Inflammatory macrophage treated with lipopolysaccharide for 4 hours (primary cell): ENCODE results near the gene S100A12.

Experiments used
- DNase-seq: peaks from one replicate; pipeline ENCODE4 v3.0.0-alpha.2; 2020

Gene S100A12

DNA sequence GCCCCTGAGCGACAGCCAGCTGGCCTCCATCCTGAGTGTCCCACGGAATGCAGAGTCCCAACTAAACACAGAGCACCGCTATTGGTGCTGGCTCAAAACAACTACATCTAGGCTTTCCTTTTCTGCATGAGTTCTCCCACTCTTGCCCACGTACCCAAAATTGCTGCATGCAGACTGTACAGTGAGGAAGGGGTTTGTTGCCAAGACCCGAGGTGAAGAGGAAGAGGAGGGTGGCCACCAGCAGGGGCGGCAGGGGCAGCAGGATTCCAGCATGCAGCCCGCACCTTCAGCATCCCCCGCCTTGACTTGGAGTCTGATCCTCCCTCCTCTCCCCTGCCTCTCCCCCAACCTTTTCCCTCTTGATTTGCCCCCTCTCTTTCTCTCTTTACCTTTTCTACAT is 9.7 kb downstream of the S100A12 start:
- DNase-seq = no peak

DNA sequence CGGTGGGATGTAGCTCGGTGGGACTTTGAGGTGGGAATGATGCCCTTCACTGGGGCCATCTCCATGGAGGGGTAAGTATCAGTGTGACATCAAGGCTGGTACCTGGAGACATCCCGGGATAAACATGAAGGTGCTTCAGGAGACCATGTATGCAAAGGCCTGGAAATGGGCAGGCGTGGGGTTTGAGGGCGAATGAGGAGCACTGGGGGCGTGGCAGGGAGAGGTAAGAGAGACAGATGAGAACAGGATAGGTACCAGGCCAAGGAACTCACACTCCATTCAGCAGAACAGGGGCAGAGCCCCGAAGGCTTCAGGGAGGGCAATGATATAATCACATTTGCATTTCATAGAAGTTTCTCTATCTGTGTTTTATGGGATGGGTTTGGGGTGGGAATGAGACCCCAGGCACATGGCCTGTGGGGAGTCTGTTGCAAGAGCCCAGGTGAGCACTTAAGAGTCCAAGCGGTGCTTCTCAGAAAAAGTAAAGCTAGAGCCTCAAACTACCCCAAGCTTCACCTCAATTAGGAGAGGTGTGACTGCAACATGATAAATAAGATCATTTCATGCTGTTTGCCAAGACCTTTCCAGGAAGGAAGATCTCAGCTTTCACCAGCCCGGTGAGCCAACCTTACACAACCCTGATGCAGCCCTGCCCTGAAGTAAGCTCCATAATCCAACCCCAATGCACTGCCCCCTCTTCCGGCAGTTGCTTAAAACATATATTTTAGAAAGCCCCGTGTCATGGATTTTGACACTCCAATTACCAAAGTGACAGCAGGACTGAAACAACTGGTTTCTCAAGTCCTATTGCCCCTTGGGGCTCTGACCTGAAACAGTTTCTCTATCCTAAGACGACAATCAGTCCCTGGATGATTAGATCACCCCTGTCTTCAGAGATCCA is 10.4 kb downstream of the S100A12 start:
- peak; percentile 86 for DNase-seq

DNA sequence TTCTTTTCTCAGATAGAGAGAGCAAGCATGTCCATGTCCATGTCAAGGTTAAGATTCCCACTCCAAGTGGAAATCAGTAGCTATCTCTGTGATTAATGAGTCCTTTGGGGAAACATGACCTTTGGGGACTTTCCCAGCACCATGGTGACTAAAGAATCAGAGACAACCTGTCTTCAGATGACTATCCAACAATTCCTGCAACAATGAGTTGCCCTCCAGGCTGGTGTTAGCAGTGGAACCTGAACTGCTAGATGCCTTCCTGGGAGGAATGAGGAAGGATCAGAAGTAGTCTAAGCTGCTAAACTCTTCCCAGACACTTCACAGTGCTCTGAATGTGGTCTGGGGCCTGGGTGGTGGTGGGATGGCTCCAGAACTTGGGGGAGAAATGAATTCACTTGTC is 11.3 kb downstream of the S100A12 start:
- DNase-seq = peak; percentile 64

DNA sequence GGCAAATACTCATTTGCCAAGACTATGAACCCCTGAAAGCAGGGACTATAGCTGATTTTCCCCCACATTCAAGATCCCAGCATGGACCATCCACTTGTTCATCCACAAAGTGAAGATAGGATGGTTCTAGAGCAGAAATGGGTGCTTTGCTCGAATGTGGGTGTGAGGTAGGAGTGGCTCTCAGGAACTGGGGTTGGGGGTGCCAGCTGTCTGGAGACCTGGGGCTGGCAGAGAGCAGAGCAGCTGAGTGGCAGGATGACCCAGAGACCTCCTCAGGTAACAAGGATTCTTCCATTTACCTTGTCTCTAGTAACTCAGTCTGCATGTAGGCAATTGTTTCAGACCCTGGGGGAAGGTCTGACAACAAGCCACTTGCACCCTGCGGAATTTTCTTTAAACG is 11.8 kb downstream of the S100A12 start:
- DNase-seq = no peak

DNA sequence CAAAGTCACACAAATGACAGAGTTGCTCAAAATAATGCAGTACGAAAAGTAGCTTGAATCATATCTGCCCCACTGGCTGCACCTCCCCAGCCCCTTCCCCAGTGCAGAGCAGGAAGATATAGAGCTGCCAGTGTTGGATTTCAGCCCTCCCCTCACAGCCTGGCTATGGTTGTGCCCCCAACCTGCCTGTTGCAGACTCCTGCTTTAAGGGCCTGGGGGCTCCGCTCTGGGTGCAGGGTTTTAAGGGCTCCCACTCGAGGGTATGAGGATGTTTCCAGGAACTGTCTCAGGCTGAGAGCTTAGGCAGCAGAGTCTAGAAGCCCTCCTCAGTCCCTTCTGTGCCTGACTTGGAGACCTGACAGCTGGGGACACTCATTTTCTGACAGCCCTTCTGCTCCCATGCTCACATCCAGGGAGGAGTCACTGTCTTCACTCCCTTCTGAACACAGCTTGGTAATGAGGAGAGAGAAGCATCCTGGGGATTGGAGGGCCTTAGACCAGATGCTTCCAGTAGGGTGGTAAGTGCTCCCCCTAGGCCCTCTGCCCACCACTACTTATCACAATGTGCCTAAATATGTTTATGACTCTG is 13.1 kb downstream of the S100A12 start:
- DNase-seq = no peak

DNA sequence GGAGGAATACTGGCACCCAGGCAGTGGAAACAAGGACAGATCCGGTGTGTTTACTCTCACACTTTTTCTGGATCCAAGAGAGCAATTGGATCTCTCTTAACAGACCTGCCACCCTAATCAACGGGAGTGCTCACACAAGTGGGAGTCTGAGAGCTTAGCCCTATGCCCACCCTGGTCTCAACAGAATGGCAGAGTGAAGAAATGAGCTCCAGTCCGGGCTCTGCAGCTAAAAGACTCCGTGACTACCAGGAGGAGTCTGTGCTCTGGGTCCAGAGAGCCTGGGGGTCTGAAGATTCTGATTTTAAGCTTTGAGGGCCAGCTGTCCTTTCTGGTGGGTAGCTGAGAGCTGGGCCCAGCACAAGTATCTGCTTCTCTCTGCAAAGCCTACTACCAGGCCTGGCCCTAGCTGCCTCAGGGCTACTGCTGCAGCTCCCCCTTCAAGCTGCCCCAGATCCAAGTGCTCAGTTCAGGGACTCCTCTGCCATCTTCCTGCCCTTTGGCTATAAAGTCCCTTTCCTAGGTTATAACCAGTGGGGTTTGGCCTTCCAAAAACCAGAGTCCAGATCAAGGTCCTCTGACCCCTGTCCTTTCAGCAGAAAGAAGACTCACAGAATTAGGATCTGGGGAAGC is 13.8 kb downstream of the S100A12 start:
- DNase-seq = no peak

DNA sequence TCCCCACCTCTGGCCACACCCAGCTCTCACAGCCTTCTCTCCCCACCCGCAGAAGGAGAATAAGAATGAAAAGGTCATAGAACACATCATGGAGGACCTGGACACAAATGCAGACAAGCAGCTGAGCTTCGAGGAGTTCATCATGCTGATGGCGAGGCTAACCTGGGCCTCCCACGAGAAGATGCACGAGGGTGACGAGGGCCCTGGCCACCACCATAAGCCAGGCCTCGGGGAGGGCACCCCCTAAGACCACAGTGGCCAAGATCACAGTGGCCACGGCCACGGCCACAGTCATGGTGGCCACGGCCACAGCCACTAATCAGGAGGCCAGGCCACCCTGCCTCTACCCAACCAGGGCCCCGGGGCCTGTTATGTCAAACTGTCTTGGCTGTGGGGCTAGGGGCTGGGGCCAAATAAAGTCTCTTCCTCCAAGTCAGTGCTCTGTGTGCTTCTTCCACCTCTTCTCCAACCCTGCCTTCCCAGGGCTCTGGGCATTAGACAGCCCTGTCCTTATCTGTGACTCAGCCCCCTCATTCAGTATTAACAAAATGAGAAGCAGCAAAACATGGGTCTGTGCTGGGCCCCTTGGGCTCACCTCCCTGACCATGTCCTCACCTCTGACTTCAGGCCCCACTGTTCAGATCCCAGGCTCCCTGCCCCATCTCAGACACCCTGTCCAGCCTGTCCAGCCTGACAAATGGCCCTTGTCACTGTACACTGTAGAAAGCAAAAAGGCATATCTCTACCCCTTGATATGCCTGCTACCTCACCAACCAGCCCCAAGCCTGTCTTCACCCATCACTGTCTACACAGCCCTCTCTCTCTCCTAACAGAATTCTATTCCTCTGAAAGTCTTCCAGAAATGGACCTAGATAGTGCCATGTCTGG is 14.6 kb downstream of the S100A12 start:
- DNase-seq = no peak

DNA sequence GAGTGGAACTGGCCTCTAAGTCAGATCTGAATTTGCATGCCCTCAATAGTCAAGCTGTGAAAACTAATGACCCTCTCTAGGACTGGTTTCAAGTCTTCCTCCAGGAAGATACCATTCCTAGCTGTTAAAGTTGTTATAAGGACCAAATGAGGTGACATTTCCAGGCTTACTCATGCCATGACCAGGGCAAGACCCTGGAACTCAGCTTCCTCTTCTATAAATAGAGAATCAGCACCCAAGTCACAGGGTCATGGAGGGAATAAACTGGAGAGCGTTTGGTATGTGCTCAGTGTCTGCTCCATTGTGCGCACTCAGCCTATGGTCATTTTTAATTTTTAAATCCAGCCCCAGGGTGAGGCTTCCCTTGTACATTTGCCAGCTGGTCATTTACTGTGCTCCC is 15.2 kb downstream of the S100A12 start:
- peak; percentile 74 for DNase-seq

DNA sequence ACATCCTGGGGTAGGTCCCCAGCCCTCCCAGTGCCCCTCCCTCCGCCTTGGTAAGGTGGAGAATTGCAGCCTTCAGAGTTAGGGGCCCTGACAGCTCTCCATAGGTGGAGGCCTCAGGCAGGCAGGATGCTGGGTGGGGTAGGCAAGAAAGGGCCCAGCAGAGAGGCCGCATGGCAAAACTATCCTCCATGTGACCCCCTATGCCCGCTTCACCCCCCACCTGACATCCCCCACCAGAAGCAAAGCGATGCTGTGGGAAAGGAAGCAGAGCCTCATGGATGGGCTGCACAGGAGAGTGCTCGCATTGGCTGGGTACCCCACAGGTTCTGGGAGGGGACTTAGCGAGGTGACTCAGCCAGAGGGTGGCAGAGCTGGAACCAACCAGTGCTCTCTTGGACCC is 16.2 kb downstream of the S100A12 start:
- no peak for DNase-seq

DNA sequence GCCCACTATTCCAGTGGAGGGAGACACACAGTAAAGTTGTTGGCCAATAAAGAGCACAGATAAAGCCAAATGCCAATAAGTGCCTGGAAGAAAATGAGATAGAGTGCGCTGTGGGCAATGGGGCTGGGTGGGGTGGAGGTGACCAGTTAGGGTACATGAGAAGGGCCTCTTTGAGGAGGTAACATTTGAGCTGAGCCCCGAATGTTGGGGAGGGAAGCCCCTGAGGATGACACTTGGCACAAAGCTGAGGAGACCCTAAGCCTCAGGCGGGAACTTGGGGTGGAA is 16.8 kb downstream of the S100A12 start:
- no peak for DNase-seq

DNA sequence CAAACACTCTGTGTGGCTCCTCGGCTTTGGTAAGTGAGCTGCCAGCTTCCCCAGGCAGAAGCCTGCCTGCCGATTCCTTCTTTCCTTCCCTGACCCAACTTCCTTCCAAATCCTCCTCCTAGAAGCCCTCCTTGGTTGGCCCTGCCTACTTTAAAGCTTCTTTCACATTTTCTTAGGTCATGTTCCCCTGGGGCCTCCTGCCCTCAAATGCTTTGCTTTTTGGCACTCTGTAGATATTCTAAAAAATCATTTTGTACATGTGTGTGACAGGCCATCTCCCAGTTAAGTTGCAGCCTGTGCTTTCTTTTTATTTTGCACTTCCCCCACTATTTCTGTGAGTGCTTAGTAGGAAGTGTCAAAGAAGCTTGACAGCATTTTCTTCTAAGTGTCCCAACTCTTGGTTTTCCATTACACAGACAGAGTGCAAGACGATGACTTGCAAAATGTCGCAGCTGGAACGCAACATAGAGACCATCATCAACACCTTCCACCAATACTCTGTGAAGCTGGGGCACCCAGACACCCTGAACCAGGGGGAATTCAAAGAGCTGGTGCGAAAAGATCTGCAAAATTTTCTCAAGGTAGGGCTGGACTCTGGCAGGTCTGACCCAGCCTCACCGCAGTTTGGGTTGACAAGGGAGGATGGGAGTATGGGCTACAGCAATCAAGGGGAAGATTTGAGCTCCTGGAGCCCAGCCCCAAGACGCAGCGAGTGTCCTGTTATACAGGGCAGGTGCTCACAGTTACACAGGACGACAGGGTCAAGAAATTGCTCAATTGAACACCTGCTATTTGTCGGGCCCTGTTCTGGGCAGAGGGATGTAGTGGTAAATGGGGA is 17.3 kb downstream of the S100A12 start, which contains the start of gene S100A9:
Gene S100A9, plus strand, starts transcription at position 2 of the 838 bp plus-strand sequence. Its CDS starts 430 bp downstream, at position 432.
- peak; percentile 83 for DNase-seq

DNA sequence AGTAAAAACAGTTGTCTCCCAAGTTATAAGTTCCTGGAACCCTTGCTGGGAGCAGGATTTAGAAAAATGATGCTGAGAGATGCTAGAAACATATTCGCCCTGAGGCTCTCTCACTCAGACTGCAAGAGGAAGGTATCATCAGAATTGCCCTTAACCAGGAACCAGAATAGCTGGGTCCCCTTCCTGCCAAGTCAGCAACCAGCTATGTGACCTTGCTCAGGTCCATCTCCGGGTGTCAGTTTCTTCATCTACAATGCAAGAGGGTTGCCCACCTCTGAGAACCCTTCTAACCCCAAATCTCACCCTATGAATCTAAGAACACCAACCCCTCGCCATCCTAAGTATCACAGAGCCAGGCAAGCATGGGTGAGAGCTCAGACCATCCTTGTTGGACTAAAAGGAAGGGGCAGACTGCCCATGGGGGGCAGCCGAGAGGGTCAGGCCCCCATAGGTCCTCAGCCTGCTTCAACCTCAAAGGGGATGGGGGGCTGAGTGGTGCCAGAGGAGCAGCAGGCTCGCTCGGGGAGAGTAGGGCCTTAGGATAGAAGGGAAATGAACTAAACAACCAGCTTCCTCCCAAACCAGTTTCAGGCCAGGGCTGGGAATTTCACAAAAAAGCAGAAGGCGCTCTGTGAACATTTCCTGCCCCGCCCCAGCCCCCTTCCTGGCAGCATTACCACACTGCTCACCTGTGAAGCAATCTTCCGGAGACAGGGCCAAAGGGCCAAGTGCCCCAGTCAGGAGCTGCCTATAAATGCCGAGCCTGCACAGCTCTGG is 18.2 kb downstream of the S100A12 start:
- peak; percentile 91 for DNase-seq

DNA sequence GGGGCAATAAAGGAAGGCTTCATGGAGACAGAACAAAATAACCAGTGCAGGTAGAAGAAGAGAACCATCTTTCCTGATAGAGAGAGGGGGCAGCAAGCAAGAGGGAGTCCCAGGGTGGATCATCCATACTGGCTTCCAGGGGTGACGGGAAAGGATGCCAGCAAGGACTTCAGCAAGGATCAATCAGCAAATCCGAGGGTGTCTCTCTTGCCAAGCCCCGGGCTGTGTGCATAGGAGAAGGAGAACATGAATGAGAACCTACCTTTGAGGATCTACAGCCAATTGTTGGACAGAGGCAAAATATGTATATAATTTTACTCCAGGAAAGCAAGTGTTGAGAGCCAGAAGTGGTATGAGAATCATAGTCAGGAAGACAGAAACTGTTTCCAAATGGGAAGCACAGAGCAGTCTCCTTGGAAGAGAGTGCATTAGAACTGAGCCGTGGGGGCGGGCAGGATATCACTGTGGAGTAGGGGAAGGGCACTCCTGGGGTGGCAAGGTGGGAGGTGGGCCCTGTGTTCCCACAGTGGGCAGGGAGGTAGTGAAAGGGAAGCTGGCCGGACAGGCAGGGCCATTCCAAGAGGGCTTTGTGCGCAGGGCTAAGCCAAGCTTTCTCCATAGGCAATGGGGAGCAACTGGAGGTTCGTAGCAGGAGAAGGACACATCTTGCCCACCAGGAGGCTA is 18.9 kb downstream of the S100A12 start:
- no peak for DNase-seq

DNA sequence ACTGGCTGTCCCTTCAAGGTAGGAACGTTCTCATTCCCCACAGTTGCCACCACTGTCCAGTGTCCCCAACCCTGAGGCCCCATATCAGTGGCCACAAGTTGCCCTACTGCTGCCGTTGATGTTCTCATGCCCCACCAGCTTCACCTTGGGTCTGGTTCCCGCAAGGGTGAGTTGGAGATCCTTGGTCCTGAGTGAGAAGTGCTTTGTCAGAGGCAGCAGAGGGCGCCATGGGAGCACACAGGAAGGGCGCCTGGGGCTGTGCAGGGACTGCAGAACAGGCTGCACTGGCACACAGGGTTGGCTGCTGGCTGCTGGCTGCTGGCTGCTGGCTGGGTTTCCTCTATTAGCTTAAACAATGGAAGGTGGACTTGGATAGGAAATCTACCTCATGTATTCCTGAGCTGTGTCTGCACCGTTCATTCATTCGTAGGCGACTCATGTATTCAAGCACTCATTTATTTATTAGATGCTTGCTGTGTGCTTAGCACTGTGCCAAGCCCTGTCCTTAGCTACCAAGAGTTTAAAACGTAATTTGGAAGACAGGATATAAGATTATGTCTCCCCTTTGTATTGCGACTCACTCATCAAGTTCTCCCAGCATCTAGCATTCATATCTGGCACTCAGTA is 19.9 kb downstream of the S100A12 start:
- DNase-seq = peak; percentile 86

DNA sequence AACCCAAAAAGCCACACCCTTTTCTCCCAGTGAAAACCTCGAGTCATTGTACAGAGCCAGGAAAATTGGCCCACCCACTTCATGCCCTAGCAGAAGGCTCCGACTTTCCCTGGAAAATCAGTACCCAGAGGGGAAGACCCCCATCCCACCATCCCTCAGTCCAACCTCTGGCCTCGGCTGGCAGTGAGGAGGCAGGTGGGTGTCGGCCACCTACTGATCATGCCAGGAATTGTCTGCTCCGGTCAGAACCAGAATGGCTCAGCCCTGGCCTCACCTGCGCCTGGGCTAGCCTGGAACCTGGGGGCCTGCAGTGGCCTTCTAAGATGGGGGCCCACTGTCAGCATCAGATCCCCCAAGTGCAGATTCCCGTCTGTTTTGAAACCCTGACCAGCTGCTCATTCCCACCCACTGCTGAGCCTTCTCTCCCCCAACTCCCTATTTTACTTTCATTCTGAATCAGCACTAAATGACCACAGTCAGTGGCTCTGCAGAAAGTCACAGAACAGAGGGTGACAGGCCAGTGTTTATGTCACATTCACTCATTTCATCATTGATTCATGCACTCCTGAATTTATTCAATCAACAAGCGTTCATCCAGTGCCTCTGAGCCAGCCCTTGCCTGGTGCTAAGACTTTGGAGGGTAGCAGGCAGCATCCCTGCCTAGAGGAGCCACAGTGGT is 20.8 kb downstream of the S100A12 start:
- no peak for DNase-seq

DNA sequence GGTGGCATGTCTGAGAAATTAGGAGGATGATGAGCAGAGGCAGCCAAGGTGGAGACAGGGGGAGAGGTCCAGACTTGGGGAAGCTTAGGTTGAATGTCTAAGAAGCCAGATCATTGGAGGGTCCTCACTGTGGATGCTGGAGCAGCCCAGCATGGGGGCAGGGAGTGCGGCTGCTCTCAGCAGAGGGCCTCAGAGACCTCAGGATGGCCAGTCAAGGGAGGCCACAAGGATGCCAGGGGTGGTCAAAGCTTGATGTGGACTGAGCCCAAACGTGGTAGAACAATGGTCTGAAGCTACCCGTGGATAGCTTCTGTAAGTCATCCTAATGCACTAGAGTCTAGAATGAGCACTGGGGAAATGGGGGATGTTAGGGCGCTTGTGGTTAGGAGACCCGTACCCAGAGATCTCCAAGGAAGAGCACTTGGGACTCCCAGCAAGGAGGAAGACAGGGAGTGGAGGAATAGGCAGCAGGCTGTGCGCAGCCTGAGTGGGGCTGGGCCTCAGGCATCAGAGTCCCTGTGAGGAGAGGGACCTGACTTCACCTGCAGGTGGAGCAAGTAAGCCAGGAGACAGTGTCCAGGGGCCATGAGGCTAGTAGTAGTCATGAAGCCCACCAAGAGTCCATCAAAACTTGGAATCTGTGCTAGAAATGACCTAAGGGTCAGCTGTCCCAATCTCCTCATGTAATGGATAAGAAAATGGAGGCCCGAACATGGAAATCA is 22.0 kb downstream of the S100A12 start:
- DNase-seq = no peak

DNA sequence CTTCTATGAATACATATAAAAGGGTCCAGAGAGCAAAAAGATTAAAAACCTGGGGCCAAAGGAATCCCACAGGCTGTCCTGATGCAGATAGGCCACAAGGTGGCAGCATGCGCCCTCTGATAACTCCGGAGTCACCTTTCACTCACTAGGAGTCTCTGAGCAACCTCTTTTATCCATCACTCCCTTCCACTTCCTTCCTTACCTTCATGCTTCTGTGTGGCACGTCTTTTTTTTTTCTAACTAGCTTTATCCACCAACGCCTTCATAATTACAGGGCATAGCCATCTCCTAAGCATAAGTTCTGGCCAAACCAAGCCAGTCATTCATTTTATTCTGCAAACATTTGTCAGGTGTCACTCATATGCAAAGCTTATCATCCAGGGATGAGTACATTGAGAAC is 22.9 kb downstream of the S100A12 start:
- DNase-seq = peak; percentile 67

DNA sequence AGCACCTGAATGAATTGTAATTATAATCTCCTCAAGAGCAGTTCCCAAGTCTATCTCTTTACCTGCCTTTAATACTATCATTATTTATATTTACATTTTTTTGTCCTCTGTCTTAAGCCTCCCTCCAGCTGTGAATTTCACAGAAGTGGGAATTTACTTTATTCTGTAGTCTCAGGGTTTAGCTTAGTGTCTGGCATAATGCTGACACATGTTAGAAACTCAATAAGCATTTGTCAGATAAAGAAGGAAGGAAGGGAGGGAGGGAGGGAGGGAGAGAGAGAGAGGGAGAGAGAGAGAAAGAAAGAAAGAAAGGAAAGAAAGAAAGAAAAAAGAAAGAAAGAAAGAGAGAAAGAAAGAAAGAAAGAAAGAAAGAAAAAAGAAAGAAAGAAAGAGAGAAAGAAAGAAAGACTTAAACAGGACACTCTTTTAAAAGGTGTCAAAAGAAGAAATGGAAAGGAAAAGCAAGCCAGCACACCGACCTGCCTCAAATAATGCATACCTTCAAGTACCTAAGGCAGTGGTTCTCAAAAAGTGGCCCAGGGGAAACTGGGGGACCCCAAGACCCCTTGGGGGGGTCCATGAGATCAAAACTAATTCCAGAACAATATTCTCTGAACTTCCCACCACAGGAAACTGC is 25.0 kb downstream of the S100A12 start:
- no peak for DNase-seq
